ENCODE data around the gene NAA40. TPM values are rescaled to one million over a fixed set of nuclear protein-coding genes. Genes with fewer than 3 reads are reported as not detected.

NAA40 gene
- total and polyA plus RNA-seq, 7 donors = 4.6 to 13.7 (median 7.6) TPM

DNA sequence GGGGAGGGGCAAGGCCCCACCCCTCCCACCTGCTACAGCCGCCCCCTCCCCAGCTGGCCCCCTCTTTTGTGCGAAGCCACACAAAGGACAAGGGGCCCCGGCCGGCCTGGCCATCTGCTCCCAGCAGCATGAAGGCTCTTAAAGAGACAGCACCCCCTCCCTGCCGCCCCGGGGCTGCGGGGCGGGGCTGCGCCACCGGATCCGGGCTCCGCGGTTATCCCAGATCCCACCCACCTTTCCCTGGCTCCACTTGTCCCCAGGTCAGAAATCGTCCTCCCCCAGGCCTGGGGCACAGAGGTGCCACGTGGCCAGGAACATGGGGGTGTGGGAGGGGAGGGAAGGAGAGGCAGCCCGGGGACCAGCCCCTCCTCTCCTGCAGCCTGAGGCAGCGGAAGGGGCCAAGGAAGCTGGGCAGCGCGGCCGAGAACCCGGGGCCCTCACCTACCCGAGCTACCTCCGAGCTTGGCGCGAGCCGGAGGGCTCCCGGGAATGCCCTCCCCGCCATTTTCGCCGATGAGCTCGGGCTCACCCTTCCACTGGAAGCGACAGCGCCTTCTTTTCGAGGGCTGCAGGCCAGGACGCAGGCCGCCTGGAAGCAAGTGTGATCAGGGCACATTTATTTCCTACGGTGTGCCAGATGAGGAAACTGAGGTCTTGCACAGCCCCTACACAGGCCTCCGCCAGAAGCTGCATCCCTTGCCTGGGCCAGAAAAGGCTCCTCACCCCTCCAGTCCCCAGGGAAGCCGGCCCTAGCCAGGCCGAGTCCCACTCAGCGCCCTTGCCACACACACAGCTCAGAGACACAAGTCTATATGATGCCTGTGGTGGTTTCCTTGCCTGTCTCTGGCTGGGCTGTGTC is 19.3 kb upstream of the NAA40 start:
- Histone ChIP-seq H3K36me3 (ENCODE audit: insufficient read depth in 1 of 2, low read depth in 1 of 2) (no peaks in the 10 kb centered on the region), H3K4me3 (peak overlapping the region; percentile 73), H3K27me3 (ENCODE audit: insufficient read depth in 3 of 3, low read length in 2 of 3) (no peaks in the 10 kb centered on the region), H3K27ac (peak overlapping the region; percentile 85), H3K9me3 (no peaks in the 10 kb centered on the region), H3K4me1 (peaks cover 33% of the 10 kb centered on the region)
- DNase-seq (peak; percentile 39 to 69), ATAC-seq (peak in 2 of 4 donors; percentile 16 to 26)
- WGBS, 3 donors = 14 to 42% (median 21%) methylated on average over 19 to 41 of the region's 41 CpGs
- TF ChIP-seq, protein P1, sequence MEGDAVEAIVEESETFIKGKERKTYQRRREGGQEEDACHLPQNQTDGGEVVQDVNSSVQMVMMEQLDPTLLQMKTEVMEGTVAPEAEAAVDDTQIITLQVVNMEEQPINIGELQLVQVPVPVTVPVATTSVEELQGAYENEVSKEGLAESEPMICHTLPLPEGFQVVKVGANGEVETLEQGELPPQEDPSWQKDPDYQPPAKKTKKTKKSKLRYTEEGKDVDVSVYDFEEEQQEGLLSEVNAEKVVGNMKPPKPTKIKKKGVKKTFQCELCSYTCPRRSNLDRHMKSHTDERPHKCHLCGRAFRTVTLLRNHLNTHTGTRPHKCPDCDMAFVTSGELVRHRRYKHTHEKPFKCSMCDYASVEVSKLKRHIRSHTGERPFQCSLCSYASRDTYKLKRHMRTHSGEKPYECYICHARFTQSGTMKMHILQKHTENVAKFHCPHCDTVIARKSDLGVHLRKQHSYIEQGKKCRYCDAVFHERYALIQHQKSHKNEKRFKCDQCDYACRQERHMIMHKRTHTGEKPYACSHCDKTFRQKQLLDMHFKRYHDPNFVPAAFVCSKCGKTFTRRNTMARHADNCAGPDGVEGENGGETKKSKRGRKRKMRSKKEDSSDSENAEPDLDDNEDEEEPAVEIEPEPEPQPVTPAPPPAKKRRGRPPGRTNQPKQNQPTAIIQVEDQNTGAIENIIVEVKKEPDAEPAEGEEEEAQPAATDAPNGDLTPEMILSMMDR (IDR thresholded peaks at IDR 0.05) = no peak
- intact Hi-C loops (cut with DNase I) = loop anchor here (2.0 to 5.0 kb wide), 3 partner anchors 19 to 47 kb away; partner anchors contain the start of gene NAA40 (in 1 of the 2)

DNA sequence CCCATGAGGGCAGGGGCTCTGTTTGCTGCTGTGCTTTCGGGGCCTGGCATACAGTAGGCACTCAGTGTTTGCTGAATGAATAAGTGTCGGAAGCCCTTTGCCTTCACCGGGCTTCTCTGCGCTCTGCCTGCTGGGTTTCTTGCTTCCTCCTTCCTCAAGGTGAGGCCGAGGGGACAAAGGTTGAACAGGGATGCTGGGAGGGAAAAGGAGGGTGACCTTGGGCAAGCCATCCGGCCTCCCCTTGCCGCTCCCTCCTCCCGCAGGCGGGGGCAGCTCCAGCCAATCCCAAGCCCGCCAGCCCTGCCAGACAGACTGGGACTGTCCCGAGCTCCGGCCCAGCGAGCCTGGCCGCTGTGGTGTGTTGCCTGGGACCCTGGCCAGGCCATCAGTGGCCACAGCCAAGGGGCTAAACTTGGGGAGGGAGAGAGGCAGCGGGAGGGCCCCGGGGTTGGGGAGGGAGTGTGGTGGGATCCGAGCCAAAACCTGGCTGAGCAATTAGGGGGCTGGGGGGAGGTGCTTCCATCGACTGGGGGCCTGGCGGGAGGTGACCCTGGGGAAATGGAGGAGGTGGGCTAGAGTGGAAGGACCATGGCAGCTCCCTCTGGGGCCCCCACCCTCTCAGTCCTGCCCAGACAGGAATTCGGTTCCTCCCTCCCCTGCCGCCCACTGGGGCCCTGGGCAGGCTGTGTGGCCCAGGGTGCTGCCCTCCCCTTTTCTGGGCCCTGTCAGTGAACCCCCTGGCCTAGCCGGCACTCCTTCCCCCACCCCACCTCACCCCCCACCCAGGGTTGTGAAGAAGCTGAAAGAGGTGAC is 18.5 kb upstream of the NAA40 start:
- Histone ChIP-seq H3K36me3 (ENCODE audit: insufficient read depth in 1 of 2, low read depth in 1 of 2) (no peaks in the 10 kb centered on the region), H3K4me3 (peak overlapping the region; percentile 73), H3K4me1 (peaks cover 33% of the 10 kb centered on the region), H3K27ac (peak overlapping the region; percentile 85), H3K27me3 (ENCODE audit: insufficient read depth in 3 of 3, low read length in 2 of 3) (no peaks in the 10 kb centered on the region), H3K9me3 (no peaks in the 10 kb centered on the region)
- intact Hi-C loops (cut with DNase I) = no loop called here
- WGBS, 3 donors = 23 to 26% (median 24%) methylated on average over 18 to 22 of the region's 22 CpGs
- peak; percentile 76 to 81 for DNase-seq
- peak in 3 of 4 donors; percentile 14 for ATAC-seq
- TF ChIP-seq, protein P1 (IDR thresholded peaks at IDR 0.05) = no peak

DNA sequence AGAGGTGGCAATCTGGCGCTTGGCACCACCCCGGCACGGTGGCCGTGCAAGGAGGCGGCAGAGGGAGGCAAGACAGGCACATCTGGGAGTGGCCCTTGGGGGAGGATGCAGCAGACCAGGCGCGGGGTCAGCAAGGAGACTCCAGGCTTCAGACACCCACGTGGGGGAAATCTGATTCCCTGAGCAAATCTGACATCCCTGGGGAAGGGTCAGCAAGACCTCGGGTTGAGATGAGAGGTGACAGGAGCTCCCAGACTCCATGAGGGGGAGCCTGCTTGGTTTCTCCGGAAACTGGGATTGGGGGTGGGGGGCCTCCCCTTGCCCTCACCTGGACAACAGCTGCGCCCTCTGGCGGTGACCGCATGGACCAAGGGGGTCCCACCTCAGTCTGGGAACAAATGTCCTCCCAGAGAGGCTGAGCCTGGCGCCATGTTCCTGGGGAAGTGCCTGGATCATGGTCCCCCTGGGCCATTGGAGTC is 17.8 kb upstream of the NAA40 start:
- Histone ChIP-seq H3K36me3 (ENCODE audit: insufficient read depth in 1 of 2, low read depth in 1 of 2) (no peaks in the 10 kb centered on the region), H3K27ac (no peak overlapping the region), H3K9me3 (no peaks in the 10 kb centered on the region), H3K4me1 (peaks cover 31% of the 10 kb centered on the region), H3K4me3 (no peak overlapping the region), H3K27me3 (ENCODE audit: insufficient read depth in 3 of 3, low read length in 2 of 3) (no peaks in the 10 kb centered on the region)
- 51 to 53% (median 52%) methylated on average over 14 of the region's 14 CpGs for WGBS, 3 donors
- TF ChIP-seq, protein P1 (IDR thresholded peaks at IDR 0.05) = peak; percentile 19
- intact Hi-C loops (cut with DNase I) = no loop called here
- DNase-seq (peak in 1 of 2 donors; percentile 31), ATAC-seq (no peak)

DNA sequence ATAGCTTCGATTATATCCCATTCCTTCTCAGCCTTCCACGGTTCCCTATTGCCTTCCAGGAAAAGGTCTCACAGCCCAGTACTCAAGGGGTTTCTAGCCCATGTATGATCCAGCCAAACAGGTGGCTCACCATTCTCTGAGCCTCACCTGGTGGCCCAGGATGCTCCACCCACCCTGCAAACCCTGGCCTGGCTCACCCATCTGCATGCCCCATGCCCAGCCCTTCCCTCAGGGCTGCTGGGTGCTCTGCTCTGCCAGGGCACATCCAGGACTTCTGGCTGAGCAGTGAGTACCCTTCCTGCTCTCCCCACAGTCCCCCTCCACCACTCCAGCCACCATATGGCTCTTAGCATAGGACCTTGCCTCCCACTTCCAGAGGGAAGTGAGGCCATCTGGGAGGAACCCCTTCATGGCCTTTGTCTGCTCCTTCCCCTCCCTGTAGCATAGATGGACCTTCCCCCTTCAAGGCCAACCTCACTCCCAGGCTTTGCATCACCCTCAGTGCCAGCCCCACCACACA is 16.1 kb upstream of the NAA40 start:
- TF ChIP-seq, protein P1 (IDR thresholded peaks at IDR 0.05) = no peak
- intact Hi-C loops (cut with DNase I) = no loop called here
- 63 to 71% (median 69%) methylated on average over 2 of the region's 2 CpGs for WGBS, 3 donors
- H3K27me3 ChIP-seq (ENCODE audit: insufficient read depth in 3 of 3, low read length in 2 of 3) = no peaks in the 10 kb centered on the region
- peaks cover 20% of the 10 kb centered on the region for H3K4me1 ChIP-seq
- no peak for DNase-seq
- ATAC-seq = no peak
- no peak overlapping the region for H3K27ac ChIP-seq
- no peaks in the 10 kb centered on the region for H3K36me3 ChIP-seq (ENCODE audit: insufficient read depth in 1 of 2, low read depth in 1 of 2)
- H3K4me3 ChIP-seq = no peak overlapping the region
- no peaks in the 10 kb centered on the region for H3K9me3 ChIP-seq

All from psoas muscle (tissue), 8 donors.